Kidney (tissue), 14 donors: ENCODE measurements around the gene AP2A1. TPM values are rescaled to one million over a fixed set of nuclear protein-coding genes. Genes with fewer than 3 reads are reported as not detected.

Source experiments
- DNase-seq, 5 donors: peaks; one replicate each; pipeline ENCODE4 v3.0.0-alpha.2; 2013 to 2020
- FAIRE-seq: peaks from 2 replicates; lab custom pipeline; 2012; peaks lifted over from hg19 to GRCh38; lab: Jason Lieb, UNC
- H3K27ac ChIP-seq, 2 donors: one replicate each; pipeline ENCODE4 v1.7.0; 2013; ENCODE audit warnings: low read depth in 2 of 2, low read length in 2 of 2, inconsistent platforms in 1 of 2
- H3K27me3 ChIP-seq: one replicate; pipeline ENCODE4 v1.7.1; 2013; ENCODE audit warnings: low read length, inconsistent platforms; ENCODE audit not compliant: control insufficient read depth, insufficient read depth
- H3K36me3 ChIP-seq, 3 donors: one replicate each; pipeline versions ENCODE4 v1.7.0 to v1.7.1; 2013; ENCODE audit warnings: low read length in 3 of 3, control low read depth in 1 of 3, inconsistent platforms in 1 of 3; ENCODE audit not compliant: insufficient read depth in 3 of 3, control insufficient read depth in 2 of 3
- H3K4me1 ChIP-seq, 3 donors: one replicate each; pipeline versions ENCODE4 v1.7.0 to v1.7.1; 2013; ENCODE audit warnings: low read length in 3 of 3, inconsistent platforms in 1 of 3, low read depth in 1 of 3; ENCODE audit not compliant: control insufficient read depth in 2 of 3, insufficient read depth in 2 of 3
- H3K4me3 ChIP-seq, 3 donors: one replicate each; pipeline versions ENCODE4 v1.7.0 to v1.8.1; 2013; ENCODE audit warnings: low read length in 3 of 3, control low read depth in 1 of 3, inconsistent platforms in 1 of 3
- H3K9ac ChIP-seq, 3 donors: one replicate each; pipeline versions ENCODE4 v1.7.0 to v1.7.1; 2013; ENCODE audit warnings: low read length in 3 of 3, control low read depth in 1 of 3, inconsistent platforms in 1 of 3
- H3K9me3 ChIP-seq, 3 donors: one replicate each; pipeline versions ENCODE4 v1.7.0 to v1.7.1; 2013; ENCODE audit warnings: low read length in 3 of 3, control low read depth in 1 of 3, inconsistent platforms in 1 of 3; ENCODE audit not compliant: control insufficient read depth in 2 of 3, insufficient read depth in 1 of 3
- CTCF ChIP-seq: IDR thresholded peaks from 3 replicates; pipeline ENCODE4 v1.5.1; 2012; ENCODE audit warnings: mild to moderate bottlenecking, moderate library complexity, borderline replicate concordance; ENCODE audit not compliant: insufficient read depth; ENCODE audit errors: extremely low read depth
- intact Hi-C: fragments of 100-400 bp; cut with DNase I; formaldehyde crosslinking; loops from one replicate; pipeline ENCODE4 v1.11.1; 2022
- polyA plus RNA-seq: library from polyadenylated mRNA; stranded (reverse); fragments of 350-450 nt; fragmentation: Illumina TruSeq; extraction: RNeasy Lipid Tissue Mini Kit (QIAGEN cat#74804); gene quantifications from one replicate; pipeline ENCODE4 v1.2.3, GENCODE V29; 2014; ENCODE audit warnings: low read depth, low replicate concordance; ENCODE audit not compliant: insufficient read depth
- total RNA-seq: library from RNA; stranded (reverse); fragmentation: NEBNext Ultra II Directional; extraction: Animal tissue kit (Norgen Biotek cat#: 25700); gene quantifications from one replicate; pipeline ENCODE4 v1.2.1, GENCODE V29; 2021
- donor health status: control.
- donor health status: control.
- donor health status: control.
- donor health status: control.
- donor health status: control.
- donor health status: DM: yes; HTN: yes; CAD: no.
- donor health status: Normal renal cell carcinoma (clear cell type).

The AP2A1 gene
- total and polyA plus RNA-seq, 2 donors from 2014 or later = 32.0 to 70.0 TPM

DNA sequence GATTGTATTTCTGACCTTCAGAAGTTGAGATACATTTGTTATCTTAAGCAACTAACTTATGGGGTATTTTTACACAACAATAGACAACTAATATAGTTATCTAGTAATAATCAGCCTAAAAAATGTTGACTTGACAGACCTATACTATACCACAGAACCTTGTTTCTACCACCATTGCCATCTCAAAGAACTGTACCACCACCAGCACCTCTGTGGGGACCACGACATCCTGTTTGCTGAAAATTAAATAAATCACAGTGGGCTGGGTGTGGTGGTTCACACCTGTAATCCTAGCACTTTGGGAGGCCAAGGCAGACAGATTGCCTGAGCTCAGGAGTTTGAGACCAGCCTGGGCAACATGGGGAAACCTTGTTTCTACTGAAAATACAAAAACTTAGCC, 27.7 kb upstream of the AP2A1 start:
- H3K36me3 ChIP-seq = no peaks in the 10 kb centered on the region
- no peak for TF ChIP-seq CTCF
- DNase-seq (no peak), FAIRE-seq (no peak)
- no peaks in the 10 kb centered on the region for H3K27me3 ChIP-seq
- H3K9ac ChIP-seq = no peak overlapping the region
- intact Hi-C loops = no loop called here
- H3K4me1 ChIP-seq = no peaks in the 10 kb centered on the region
- no peak overlapping the region for H3K27ac ChIP-seq
- H3K4me3 ChIP-seq = no peak overlapping the region
- no peaks in the 10 kb centered on the region for H3K9me3 ChIP-seq

DNA sequence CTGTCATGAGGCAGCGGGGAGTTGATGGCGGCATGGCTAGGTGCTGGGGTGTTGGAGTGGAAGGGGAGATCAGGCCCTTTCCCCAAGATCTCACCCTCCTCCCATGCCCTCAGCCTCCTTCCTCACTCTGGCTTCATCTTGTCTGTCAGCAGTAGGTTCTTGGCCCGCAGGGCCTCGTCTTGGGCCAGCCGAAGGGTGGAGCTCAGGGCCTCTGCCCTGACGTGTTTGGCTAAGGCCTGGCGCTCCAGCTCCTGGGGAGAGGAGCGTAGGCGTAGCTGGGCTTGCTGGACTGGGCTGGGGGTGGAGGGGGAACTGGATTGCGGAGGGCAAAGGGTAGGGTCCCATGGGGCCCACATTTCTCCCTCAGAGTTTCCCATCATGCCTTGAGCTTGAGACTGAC, 26.9 kb upstream of the AP2A1 start:
- H3K36me3 ChIP-seq = no peaks in the 10 kb centered on the region
- FAIRE-seq = no peak
- H3K4me3 ChIP-seq = no peak overlapping the region
- no peak overlapping the region for H3K9ac ChIP-seq
- no peak for DNase-seq
- no peak overlapping the region for H3K27ac ChIP-seq
- no peaks in the 10 kb centered on the region for H3K4me1 ChIP-seq
- intact Hi-C loops = no loop called here
- no peak for TF ChIP-seq CTCF
- H3K9me3 ChIP-seq = no peaks in the 10 kb centered on the region
- H3K27me3 ChIP-seq = no peaks in the 10 kb centered on the region

- TF ChIP-seq CTCF = no peak
- no peaks in the 10 kb centered on the region for H3K36me3 ChIP-seq
- no peak overlapping the region for H3K27ac ChIP-seq
- intact Hi-C loops = no loop called here
- no peak overlapping the region for H3K4me3 ChIP-seq
- no peak for FAIRE-seq
- no peak for DNase-seq
- H3K4me1 ChIP-seq = no peaks in the 10 kb centered on the region
- H3K9me3 ChIP-seq = no peaks in the 10 kb centered on the region
- H3K27me3 ChIP-seq = no peaks in the 10 kb centered on the region
- no peak overlapping the region for H3K9ac ChIP-seq
Observed at GRCh38 chr19:49741210-49741844, 25.5 kb upstream of the AP2A1 start.

DNA sequence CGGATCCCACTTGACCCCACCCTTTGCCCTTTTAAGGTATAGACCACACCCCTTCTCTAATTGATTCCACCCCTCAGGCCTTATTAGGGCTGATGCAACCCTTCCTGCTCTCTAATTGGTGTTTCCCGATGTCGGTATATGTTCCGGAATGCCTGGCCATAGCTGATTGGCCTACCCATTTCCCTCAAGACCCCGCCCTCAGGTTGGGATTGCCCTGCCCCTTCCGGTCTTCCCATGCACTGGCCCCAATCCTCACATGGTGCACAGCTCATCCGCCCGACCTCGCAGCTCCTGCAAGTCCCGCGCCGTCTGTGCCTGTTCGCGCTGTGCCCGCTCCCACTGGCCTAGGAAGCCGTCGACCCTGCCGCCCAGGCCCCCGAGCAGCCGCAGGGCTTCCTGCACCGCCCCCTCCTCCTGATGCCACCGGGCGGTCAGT, 21.8 kb upstream of the AP2A1 start:
- Histone ChIP-seq H3K27ac (no peak overlapping the region), H3K9me3 (no peaks in the 10 kb centered on the region), H3K4me3 (no peak overlapping the region), H3K9ac (no peak overlapping the region), H3K36me3 (no peaks in the 10 kb centered on the region), H3K4me1 (no peaks in the 10 kb centered on the region), H3K27me3 (no peaks in the 10 kb centered on the region)
- FAIRE-seq (no peak), DNase-seq (no peak)
- intact Hi-C loops = no loop called here
- TF ChIP-seq CTCF = no peak
